ENCODE measurements around the gene SLMAP. TPM values are rescaled to one million over a fixed set of nuclear protein-coding genes. Genes with fewer than 3 reads are reported as not detected.

Gene SLMAP
- total RNA-seq, 1 donor from 2014 or later = 502 TPM

GRCh38 chr3:57923752-57924151, 167.6 kb downstream of the SLMAP start:
- H3K36me3 ChIP-seq = peaks cover 48 to 75% of the 10 kb centered on the region in 2 donors
- TF ChIP-seq CTCF (IDR thresholded peaks at IDR 0.05) = no peak
- H3K9me3 ChIP-seq = no peaks in the 10 kb centered on the region
- H3K27me3 ChIP-seq = no peaks in the 10 kb centered on the region
- peaks cover 0 to 31% of the 10 kb centered on the region in 2 donors for H3K4me1 ChIP-seq
- H3K4me3 ChIP-seq = no peak overlapping the region
- no peak overlapping the region for H3K27ac ChIP-seq
- intact Hi-C loops (cut with DNase I) = no loop called here
- no peak for DNase-seq (ENCODE audit: low spot score in 2 of 2)

- peak in 1 of 2 donors; percentile 59 for DNase-seq (ENCODE audit: low spot score in 2 of 2)
- peaks cover 0 to 22% of the 10 kb centered on the region in 2 donors for H3K4me1 ChIP-seq
- H3K27ac ChIP-seq = peak overlapping the region; percentile 39 to 49
- no peaks in the 10 kb centered on the region for H3K9me3 ChIP-seq
- intact Hi-C loops (cut with DNase I) = no loop called here
- H3K27me3 ChIP-seq = no peaks in the 10 kb centered on the region
- TF ChIP-seq CTCF (IDR thresholded peaks at IDR 0.05) = no peak
- peaks cover 38 to 79% of the 10 kb centered on the region in 2 donors for H3K36me3 ChIP-seq
- H3K4me3 ChIP-seq = no peak overlapping the region
These were observed 171.1 kb downstream of the SLMAP start for GRCh38 chr3:57927166-57927565.

- Histone ChIP-seq H3K4me1 (peaks cover 0 to 16% of the 10 kb centered on the region in 2 donors), H3K27me3 (no peaks in the 10 kb centered on the region), H3K27ac (peak overlapping the region in 1 of 2 donors; percentile 49), H3K36me3 (peaks cover 44 to 80% of the 10 kb centered on the region in 2 donors), H3K4me3 (no peak overlapping the region), H3K9me3 (no peaks in the 10 kb centered on the region)
- TF ChIP-seq CTCF (IDR thresholded peaks at IDR 0.05) = no peak
- no peak for DNase-seq (ENCODE audit: low spot score in 2 of 2)
- intact Hi-C loops (cut with DNase I) = no loop called here
These were observed 171.8 kb downstream of the SLMAP start for GRCh38 chr3:57927916-57928315.

GRCh38 chr3:57928511-57928910, 172.4 kb downstream of the SLMAP start:
- H3K36me3 ChIP-seq = peaks cover 38 to 77% of the 10 kb centered on the region in 2 donors
- H3K27ac ChIP-seq = peak overlapping the region in 1 of 2 donors; percentile 19
- DNase-seq (ENCODE audit: low spot score in 2 of 2) = no peak
- TF ChIP-seq CTCF (IDR thresholded peaks at IDR 0.05) = no peak
- intact Hi-C loops (cut with DNase I) = no loop called here
- H3K27me3 ChIP-seq = no peaks in the 10 kb centered on the region
- no peak overlapping the region for H3K4me3 ChIP-seq
- no peaks in the 10 kb centered on the region for H3K9me3 ChIP-seq
- H3K4me1 ChIP-seq = peaks cover 0 to 15% of the 10 kb centered on the region in 2 donors

GRCh38 chr3:57929988-57930387, 173.9 kb downstream of the SLMAP start:
- Histone ChIP-seq H3K4me1 (peaks cover 0 to 15% of the 10 kb centered on the region in 2 donors), H3K27me3 (no peaks in the 10 kb centered on the region)

More at GRCh38 chr3:57929988-57930387, 173.9 kb downstream of the SLMAP start:
- Histone ChIP-seq H3K27ac (no peak overlapping the region), H3K4me3 (no peak overlapping the region), H3K9me3 (no peaks in the 10 kb centered on the region), H3K36me3 (peaks cover 43 to 75% of the 10 kb centered on the region in 2 donors)
- intact Hi-C loops (cut with DNase I) = no loop called here
- DNase-seq (ENCODE audit: low spot score in 2 of 2) = no peak
- no peak for TF ChIP-seq CTCF (IDR thresholded peaks at IDR 0.05)

All from ascending aorta (tissue), 2 donors.